MCF 10A (cell line): ENCODE data around the gene KAZN. TPM values are rescaled to one million over a fixed set of nuclear protein-coding genes. Genes with fewer than 3 reads are reported as not detected.
A peak's percentile ranks its signal among the peaks of the same experiment; 100 is the strongest.

Experiments used
- BruUV-seq: library from RNA; stranded (reverse); fragments of 400-500 nt; replicated peaks from 2 replicates; lab custom pipeline; 2021; lab: Mats Ljungman, UMichigan
- CTCF ChIA-PET: fragments of 300-600 bp; sonication (Branson Sonifier 250); formaldehyde crosslinking; extraction: SDS; loops from one replicate; lab custom pipeline; 2021; ENCODE audit warnings: antibody characterized with exemption, inconsistent platforms; lab: Yijun Ruan, JAX
- POLR2A ChIA-PET: fragments of 300-600, 350-650 bp; sonication (Branson Sonifier 250); formaldehyde crosslinking; extraction: SDS; loops from one replicate; lab custom pipeline; 2020; ENCODE audit warnings: antibody characterized with exemption, inconsistent platforms; lab: Yijun Ruan, JAX
- DNase-seq: peaks from one replicate; pipeline ENCODE4 v3.0.0-alpha.2; 2018; ENCODE audit not compliant: unreplicated experiment
- H3K27ac Mint-ChIP-seq: one replicate; pipeline ENCODE4 v1.8.0; 2022; ENCODE audit warnings: mild to moderate bottlenecking, low read depth, mixed read lengths; ENCODE audit not compliant: unreplicated experiment
- H3K27me3 Mint-ChIP-seq: one replicate; pipeline ENCODE4 v1.8.0; 2022; ENCODE audit warnings: mixed read lengths; ENCODE audit not compliant: insufficient read depth, unreplicated experiment
- H3K36me3 Mint-ChIP-seq: one replicate; pipeline ENCODE4 v1.8.0; 2022; ENCODE audit warnings: mild to moderate bottlenecking, moderate library complexity, mixed read lengths; ENCODE audit not compliant: insufficient read depth, unreplicated experiment
- H3K4me1 Mint-ChIP-seq: one replicate; pipeline ENCODE4 v1.8.0; 2022; ENCODE audit warnings: mixed read lengths; ENCODE audit not compliant: insufficient read depth, unreplicated experiment
- H3K4me3 Mint-ChIP-seq: one replicate; pipeline ENCODE4 v1.8.0; 2022; ENCODE audit warnings: mild to moderate bottlenecking, moderate library complexity, mixed read lengths; ENCODE audit not compliant: unreplicated experiment
- H3K9me3 Mint-ChIP-seq: one replicate; pipeline ENCODE4 v1.8.0; 2022; ENCODE audit warnings: mixed read lengths; ENCODE audit not compliant: unreplicated experiment
- intact Hi-C: fragments of 100-400 bp; cut with micrococcal nuclease; formaldehyde crosslinking; loops from 2 replicates; pipeline ENCODE4 v1.14.1; 2022
- total RNA-seq: library from RNA; stranded (reverse); gene quantifications from 2 replicates; pipeline ENCODE4 v1.2.3, GENCODE V29; 2022
- TF ChIP-seq, protein P1 (sequence below): fragments of 200-600 bp; IDR thresholded peaks from one replicate; pipeline ENCODE4 v1.8.0; 2022; ENCODE audit warnings: antibody characterized with exemption, mild to moderate bottlenecking; ENCODE audit not compliant: unreplicated experiment

Gene KAZN
- total RNA-seq, 1 experiment from 2014 or later, result 3.3 TPM

DNA sequence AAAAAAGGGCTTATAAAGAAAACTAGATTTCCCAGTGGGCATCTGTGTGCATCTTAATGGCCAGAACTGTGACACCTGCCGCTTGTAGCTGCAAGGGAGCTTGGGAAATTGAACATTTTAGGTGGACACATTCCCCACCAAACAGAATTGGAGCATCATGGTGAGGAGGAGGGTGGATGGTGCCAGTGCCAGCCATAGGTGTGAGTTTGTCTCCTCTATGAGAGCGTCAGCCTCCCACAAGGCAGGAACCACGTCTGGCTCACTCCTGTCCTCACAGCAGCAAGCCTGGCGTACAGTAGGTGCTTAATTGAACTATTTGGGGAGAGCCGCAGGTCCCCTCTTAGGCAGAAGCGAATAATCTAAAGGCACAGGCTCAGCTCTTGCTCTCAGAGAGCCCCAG is 430.6 kb downstream of the KAZN start:
- POLR2A ChIA-PET, result interaction anchor here (0.7 kb wide), 1 partner anchor 1105 kb away, joined by 3 read pairs; no protein-coding TSS in a partner anchor
- no peaks in the 10 kb centered on the region for H3K36me3 Mint-ChIP-seq
- no TSS peak for BruUV-seq
- no peak overlapping the region for H3K4me3 Mint-ChIP-seq
- intact Hi-C loops, result loop anchor here (5.0 to 10.0 kb wide), 3 partner anchors 262 to 1062 kb away; no protein-coding TSS in a partner anchor
- H3K27ac Mint-ChIP-seq, result no peak overlapping the region
- no peak for DNase-seq
- H3K9me3 Mint-ChIP-seq, result no peaks in the 10 kb centered on the region
- H3K27me3 Mint-ChIP-seq, result no peaks in the 10 kb centered on the region
- TF ChIP-seq, protein P1, sequence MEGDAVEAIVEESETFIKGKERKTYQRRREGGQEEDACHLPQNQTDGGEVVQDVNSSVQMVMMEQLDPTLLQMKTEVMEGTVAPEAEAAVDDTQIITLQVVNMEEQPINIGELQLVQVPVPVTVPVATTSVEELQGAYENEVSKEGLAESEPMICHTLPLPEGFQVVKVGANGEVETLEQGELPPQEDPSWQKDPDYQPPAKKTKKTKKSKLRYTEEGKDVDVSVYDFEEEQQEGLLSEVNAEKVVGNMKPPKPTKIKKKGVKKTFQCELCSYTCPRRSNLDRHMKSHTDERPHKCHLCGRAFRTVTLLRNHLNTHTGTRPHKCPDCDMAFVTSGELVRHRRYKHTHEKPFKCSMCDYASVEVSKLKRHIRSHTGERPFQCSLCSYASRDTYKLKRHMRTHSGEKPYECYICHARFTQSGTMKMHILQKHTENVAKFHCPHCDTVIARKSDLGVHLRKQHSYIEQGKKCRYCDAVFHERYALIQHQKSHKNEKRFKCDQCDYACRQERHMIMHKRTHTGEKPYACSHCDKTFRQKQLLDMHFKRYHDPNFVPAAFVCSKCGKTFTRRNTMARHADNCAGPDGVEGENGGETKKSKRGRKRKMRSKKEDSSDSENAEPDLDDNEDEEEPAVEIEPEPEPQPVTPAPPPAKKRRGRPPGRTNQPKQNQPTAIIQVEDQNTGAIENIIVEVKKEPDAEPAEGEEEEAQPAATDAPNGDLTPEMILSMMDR, result no peak
- CTCF ChIA-PET, result interaction anchor here (0.6 to 3.1 kb wide), 9 partner anchors 8 to 1064 kb away, joined by 3 to 23 read pairs (median 3); no protein-coding TSS in a partner anchor
- peaks cover 9% of the 10 kb centered on the region for H3K4me1 Mint-ChIP-seq

DNA sequence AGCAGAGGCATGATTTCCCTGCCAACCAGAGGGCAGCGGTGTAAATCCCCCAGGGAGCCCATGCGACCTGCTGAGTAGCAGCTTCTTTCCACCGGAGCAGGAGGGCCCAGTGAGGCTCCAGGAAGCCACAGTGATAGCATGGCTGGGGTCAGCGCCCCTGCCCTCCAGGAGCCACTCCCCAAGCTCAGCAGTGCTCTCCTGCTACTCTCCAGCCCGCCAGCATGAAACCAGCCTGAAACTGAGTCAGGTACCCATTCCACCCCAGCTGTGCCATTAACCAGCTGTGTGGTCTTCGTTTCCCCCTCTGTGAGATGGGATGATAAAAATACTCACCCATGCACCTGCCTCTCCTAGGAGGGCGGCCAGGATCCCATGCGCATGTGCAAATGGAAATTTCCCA is 431.3 kb downstream of the KAZN start:
- Mint-ChIP-seq H3K4me1 (peaks cover 9% of the 10 kb centered on the region), H3K9me3 (no peaks in the 10 kb centered on the region), H3K4me3 (no peak overlapping the region), H3K27me3 (no peaks in the 10 kb centered on the region), H3K36me3 (no peaks in the 10 kb centered on the region), H3K27ac (no peak overlapping the region)
- ChIA-PET POLR2A (interaction anchor here (0.7 kb wide), 1 partner anchor 1106 kb away, joined by 3 read pairs; no protein-coding TSS in a partner anchor), CTCF (interaction anchor here (2.5 kb wide), 1 partner anchor 17 kb away, joined by 11 read pairs; no protein-coding TSS in a partner anchor)
- TF ChIP-seq, protein P1, result no peak
- BruUV-seq, result no TSS peak
- intact Hi-C loops, result loop anchor here (5.0 to 10.0 kb wide), 3 partner anchors 262 to 1062 kb away; no protein-coding TSS in a partner anchor
- DNase-seq, result no peak

GRCh38 chr1:15031251-15031933 is 432.9 kb downstream of the KAZN start:
- ChIA-PET POLR2A (interaction anchor here (0.7 kb wide), 1 partner anchor 527 kb away, joined by 5 read pairs; no protein-coding TSS in a partner anchor), CTCF (no interaction called here)
- Mint-ChIP-seq H3K27me3 (no peaks in the 10 kb centered on the region), H3K4me1 (peaks cover 9% of the 10 kb centered on the region), H3K27ac (no peak overlapping the region), H3K36me3 (no peaks in the 10 kb centered on the region), H3K9me3 (no peaks in the 10 kb centered on the region), H3K4me3 (no peak overlapping the region)
- DNase-seq, result no peak
- TF ChIP-seq, protein P1, result no peak
- BruUV-seq, result no TSS peak
- intact Hi-C loops, result no loop called here

- H3K4me1 Mint-ChIP-seq, result peaks cover 6% of the 10 kb centered on the region
- H3K36me3 Mint-ChIP-seq, result no peaks in the 10 kb centered on the region
- BruUV-seq, result no TSS peak
- intact Hi-C loops, result no loop called here
- H3K27ac Mint-ChIP-seq, result no peak overlapping the region
- TF ChIP-seq, protein P1, result no peak
- peak; percentile 15 for DNase-seq
- no peak overlapping the region for H3K4me3 Mint-ChIP-seq
- CTCF ChIA-PET, result interaction anchor here (0.6 to 2.6 kb wide), 3 partner anchors 14 to 1068 kb away, joined by 3 to 15 read pairs (median 3); no protein-coding TSS in a partner anchor
- no peaks in the 10 kb centered on the region for H3K27me3 Mint-ChIP-seq
- POLR2A ChIA-PET, result no interaction called here
- H3K9me3 Mint-ChIP-seq, result no peaks in the 10 kb centered on the region
These were observed 434.8 kb downstream of the KAZN start for GRCh38 chr1:15033264-15033663.
